Measurements from ENCODE around the gene ACAA2.

GRCh38 chr18:49838381-49838780 is 25.0 kb upstream of the ACAA2 start:
- no peak for TF ChIP-seq CTCF (IDR thresholded peaks at IDR 0.05; ENCODE audit: poor library complexity)
- no peak for TF ChIP-seq EZH2 (IDR thresholded peaks at IDR 0.05; ENCODE audit: borderline replicate concordance)
- no peak for TF ChIP-seq EZH2phosphoT487 (IDR thresholded peaks at IDR 0.05; ENCODE audit: low read depth, severe bottlenecking, unreplicated experiment)
